H1 (cell line): ENCODE results near the gene RFX3.

Source experiments
- ASH2L ChIP-seq: fragments of 200-600, 300-600 bp; sonication (generic); IDR thresholded peaks from one replicate; pipeline ENCODE4 v1.7.1; 2017; ENCODE audit warnings: low read length
- EZH2 ChIP-seq: fragments of 200-600 bp; sonication (generic); IDR thresholded peaks from 2 replicates; pipeline ENCODE4 v1.7.1; 2012; ENCODE audit warnings: low read depth, mild to moderate bottlenecking, moderate library complexity, low read length, inconsistent platforms; ENCODE audit not compliant: severe bottlenecking
- POLR2AphosphoS5 ChIP-seq: IDR thresholded peaks from 2 replicates; pipeline ENCODE4 v1.6.1; 2011; ENCODE audit warnings: low read depth, low read length
- TF ChIP-seq, protein P1 (sequence below), 3 experiments: IDR thresholded peaks; 1 replicate in 2 of 3; 2 replicates in 1 of 3; pipeline versions ENCODE4 v1.5.1 to v1.6.1; 2011; ENCODE audit warnings: low read length in 3 of 3, mild to moderate bottlenecking in 3 of 3, inconsistent platforms in 2 of 3, low read depth in 1 of 3, moderate library complexity in 1 of 3; ENCODE audit not compliant: insufficient read depth in 1 of 3; ENCODE audit errors: control extremely low read depth in 1 of 3

DNA sequence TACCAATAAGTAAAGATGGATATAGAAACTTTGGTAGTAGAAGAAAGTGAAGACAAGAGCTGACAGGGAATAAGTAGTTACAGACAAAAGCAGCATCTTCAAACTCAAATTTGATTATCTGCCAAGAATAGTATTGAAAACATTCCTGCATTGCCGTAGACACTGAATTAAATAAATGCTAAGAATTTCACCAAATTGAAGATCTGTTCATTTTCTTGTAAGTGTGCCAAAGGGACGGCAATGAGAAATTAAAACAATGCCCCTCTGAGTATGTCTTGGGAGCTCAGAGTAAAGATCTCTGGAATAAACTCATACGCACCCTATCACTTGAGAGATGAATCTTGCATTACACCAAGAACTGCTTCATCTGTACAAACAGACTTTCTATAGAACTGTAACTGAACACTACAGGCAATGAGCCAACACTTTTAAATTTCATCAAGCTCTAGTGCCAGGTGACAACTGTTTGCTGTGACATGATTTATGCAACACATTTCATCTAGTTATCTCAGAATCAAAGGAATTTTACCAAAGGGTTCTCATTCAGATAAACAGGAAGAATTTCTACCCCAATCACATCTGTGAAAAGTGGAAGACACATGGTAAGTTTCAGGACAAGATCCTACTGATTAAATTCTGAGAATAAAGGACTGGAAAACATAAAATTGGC lies 66.9 kb downstream of the RFX3 start:
- TF ChIP-seq, protein P1, sequence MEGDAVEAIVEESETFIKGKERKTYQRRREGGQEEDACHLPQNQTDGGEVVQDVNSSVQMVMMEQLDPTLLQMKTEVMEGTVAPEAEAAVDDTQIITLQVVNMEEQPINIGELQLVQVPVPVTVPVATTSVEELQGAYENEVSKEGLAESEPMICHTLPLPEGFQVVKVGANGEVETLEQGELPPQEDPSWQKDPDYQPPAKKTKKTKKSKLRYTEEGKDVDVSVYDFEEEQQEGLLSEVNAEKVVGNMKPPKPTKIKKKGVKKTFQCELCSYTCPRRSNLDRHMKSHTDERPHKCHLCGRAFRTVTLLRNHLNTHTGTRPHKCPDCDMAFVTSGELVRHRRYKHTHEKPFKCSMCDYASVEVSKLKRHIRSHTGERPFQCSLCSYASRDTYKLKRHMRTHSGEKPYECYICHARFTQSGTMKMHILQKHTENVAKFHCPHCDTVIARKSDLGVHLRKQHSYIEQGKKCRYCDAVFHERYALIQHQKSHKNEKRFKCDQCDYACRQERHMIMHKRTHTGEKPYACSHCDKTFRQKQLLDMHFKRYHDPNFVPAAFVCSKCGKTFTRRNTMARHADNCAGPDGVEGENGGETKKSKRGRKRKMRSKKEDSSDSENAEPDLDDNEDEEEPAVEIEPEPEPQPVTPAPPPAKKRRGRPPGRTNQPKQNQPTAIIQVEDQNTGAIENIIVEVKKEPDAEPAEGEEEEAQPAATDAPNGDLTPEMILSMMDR (IDR thresholded peaks at IDR 0.05; ENCODE audit: control extremely low read depth in 1 of 3, insufficient read depth in 1 of 3, low read depth in 1 of 3, low read length in 3 of 3), result no peak
- TF ChIP-seq POLR2AphosphoS5 (no peak), EZH2 (no peak), ASH2L (no peak)
